HG03558 (cell line): Measurements from ENCODE around the gene PPP1CA.
"Not testable (repeated sequence)": the region's sequence is repeated elsewhere in the genome, so short reads cannot be mapped to it uniquely, and the experiment has no call there.

Experiments used
- ATAC-seq: cut with Tn5 transposase; IDR thresholded peaks from one replicate; pipeline ENCODE4 v1.9.1; 2021; ENCODE audit warnings: moderate number of reproducible peaks; ENCODE audit not compliant: unreplicated experiment; ENCODE audit errors: extremely low read depth

The PPP1CA gene

GRCh38 chr11:67405688-67406339 is 4.2 kb upstream of the PPP1CA start:
- no peak for ATAC-seq

GRCh38 chr11:67405196-67405567 is 3.5 kb upstream of the PPP1CA start:
- ATAC-seq = no peak

- ATAC-seq = no peak
Observed at GRCh38 chr11:67404515-67405195, 3.0 kb upstream of the PPP1CA start.

- not testable (repeated sequence) for ATAC-seq
Observed at GRCh38 chr11:67403085-67403484, 1.4 kb upstream of the PPP1CA start.

GRCh38 chr11:67402192-67402839 is 658 bp upstream of the PPP1CA start:
- ATAC-seq = not testable (repeated sequence)

DNA sequence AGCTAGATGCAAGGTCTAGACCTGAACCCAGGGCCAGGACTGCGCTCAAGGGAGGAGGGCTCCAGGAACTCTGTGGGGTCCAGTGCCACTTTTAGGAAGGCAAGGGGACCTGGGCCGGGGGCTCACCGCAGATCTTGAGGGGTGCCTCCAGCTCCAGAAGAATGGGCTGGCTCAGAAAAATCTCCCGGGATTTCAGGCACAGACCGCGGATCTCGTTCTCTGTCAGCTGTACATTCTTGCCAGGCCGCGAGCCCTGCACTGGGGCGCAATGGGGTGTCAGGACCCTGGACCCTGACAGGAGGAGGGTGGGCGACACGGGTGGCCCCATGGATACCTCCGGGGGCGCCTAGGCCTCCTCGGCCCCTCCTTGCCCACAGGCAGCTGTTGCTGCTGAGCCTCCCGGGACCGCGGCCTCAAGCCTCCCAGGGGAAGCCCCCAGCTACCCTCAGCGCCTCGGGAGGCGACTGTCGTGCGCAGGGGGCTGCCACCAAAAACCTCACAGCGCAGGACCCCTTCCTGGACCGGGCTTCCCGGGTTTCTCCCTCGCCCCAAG is 640 bp downstream of the PPP1CA start:
- ATAC-seq = no peak

GRCh38 chr11:67400251-67400941 is 1.3 kb downstream of the PPP1CA start:
- no peak for ATAC-seq

DNA sequence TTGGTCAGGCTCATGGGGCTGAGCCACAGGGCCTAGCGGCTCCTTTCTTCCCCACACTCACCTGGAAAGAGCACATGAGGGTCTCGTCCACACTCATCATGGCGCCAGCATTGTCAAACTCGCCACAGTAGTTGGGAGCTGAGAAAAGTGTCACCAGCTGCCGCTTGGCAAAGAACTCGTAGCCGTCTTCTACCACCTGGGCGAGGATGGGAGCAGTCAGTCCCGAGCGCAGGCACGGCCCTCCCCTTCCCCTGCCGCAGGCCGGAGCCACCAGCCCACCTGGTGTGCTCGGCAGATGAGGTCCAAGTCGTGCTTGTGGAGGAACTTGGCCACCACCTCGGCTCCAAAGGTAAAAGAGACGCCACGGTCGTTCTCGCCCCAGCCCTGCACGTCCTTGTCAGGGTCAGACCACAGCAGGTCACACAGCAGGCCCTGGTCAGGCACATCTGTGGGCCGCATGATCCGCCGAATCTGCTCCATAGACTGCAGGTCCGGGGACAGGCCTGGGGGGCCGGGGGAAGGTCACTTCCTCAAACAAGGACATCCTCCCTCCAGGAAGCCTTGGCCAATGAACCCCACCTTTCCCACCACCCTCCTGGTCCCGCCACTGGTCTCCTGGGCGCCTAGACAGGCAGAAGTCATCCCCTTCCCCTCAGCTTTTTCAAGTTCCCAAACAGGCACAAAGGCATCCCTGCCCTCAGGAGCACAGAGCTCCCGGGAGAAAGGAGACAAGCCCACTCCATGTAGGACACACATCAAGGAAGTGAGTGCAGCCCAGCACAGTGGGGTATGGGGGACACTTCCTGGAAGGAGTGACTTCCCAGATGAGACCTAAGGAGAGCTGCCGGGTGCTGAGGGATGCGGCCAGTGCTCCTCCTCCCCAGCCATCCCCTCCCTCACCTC is 2.7 kb downstream of the PPP1CA start:
- ATAC-seq = no peak

GRCh38 chr11:67397986-67398660 is 3.5 kb downstream of the PPP1CA start:
- ATAC-seq = no peak

- no peak for ATAC-seq
Observed at GRCh38 chr11:67397536-67397935, 4.1 kb downstream of the PPP1CA start.

DNA sequence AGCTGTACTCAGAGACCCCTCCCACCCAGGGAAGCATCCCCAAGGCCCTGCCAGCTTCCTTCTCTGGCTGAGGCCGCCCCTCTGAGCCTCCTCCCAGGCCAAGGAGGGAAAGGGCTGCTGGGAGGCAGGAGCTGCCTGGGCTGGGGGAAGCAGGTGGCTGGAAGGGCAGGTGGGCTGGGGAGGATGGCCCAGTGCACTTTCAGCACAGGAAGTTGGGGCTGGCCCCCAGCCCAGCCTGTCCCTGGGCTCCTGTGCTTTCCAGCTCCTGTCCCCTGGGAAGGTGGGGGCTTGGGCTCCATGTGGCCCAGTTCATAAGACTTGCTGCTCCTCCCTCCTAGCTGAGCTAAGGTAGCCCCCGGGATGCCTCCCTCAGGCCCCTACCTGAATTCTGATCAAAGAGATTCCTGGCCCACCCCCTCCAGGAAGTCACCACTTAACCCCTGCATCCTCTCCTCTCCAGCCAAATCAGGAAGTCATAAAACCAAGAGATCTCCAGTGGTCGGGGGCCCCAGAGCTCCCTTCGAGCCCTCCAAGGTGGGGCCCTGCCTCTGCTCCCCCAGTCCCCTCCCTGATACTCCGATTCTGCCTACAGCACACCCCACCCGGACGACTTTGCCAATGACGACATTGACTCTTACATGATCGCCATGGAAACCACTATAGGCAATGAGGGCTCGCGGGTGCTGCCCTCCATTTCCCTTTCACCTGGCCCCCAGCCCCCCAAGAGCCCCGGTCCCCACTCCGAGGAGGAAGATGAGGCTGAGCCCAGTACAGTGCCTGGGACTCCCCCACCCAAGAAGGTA is 4.9 kb downstream of the PPP1CA start:
- no peak for ATAC-seq

GRCh38 chr11:67396259-67396581 is 5.4 kb downstream of the PPP1CA start:
- ATAC-seq = no peak

DNA sequence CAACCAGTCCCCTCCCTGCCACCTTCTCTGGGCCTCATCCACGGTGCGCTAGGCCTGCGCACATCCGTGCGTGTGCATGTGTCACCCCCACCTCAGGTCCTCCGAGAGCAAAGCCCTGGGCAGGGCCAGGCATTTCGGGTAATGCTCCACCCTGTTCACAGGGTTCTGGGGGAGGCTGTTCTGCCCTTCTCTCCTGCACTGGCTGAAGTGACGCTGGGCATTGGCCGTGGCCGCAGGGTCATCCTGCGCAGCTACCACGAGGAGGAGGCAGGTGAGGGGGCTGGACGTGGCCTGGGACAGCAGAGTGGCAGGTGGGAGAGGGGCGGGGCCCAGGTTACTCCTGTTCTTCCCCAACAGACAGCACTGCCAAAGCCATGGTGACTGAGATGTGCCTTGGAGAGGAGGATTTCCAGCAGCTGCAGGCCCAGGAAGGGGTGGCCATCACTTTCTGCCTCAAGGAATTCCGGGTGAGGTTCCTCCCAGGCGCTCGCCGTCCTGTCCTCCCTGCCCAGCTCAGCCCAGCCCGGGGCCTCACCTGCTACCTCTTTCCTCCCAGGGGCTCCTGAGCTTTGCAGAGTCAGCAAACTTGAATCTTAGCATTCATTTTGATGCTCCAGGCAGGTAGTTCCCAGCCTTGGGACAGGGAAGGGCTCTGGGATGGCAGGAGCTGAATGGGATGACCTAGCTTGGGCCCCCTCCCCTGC is 6.0 kb downstream of the PPP1CA start:
- ATAC-seq = no peak

DNA sequence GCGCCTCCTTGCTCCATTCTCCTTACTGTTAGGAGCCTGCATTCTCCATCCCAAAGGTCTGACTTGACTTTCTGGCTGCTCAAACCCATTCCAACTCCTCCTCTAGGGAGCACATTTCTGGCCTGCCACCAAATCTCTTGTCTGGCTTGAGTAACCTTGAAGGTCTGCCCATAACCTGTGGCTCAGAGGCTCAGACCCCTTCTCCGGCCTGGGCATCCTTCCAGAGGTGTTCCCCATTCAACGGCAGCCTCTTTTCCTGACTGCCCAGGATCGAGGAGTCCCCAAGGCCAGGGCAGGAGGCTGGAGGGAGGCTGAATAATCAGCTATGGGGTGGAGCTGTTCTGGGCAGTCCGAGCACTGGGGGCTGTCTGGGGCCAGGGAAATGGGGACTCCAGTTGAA is 7.7 kb downstream of the PPP1CA start:
- ATAC-seq = no peak

- ATAC-seq = no peak
Observed at GRCh38 chr11:67393437-67393836, 8.2 kb downstream of the PPP1CA start.

DNA sequence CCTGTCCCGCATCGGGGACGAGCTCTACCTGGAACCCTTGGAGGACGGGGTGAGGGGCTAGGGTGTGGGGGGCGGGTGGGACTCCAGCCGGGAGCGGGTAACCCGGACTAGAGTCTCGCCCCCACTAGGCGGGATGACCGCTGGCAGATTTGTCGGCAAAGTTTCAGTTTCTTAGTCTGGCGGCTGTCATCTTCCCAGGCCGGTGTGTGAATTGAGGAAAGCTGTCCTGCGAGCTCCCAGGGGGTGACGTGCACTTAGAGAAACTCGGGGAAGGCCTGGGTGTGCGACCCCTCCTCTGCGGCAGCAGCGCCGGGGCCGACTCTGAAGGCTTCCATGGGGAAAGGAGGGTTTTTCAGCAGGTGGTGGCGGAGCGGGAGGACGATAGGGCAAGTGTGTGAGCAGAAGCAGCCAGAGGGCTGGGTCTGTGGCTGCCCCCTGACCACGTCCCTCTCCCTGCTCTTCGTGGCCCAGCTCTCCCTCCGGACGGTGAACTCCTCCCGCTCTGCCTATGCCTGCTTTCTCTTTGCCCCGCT is 9.4 kb downstream of the PPP1CA start:
- no peak for ATAC-seq

DNA sequence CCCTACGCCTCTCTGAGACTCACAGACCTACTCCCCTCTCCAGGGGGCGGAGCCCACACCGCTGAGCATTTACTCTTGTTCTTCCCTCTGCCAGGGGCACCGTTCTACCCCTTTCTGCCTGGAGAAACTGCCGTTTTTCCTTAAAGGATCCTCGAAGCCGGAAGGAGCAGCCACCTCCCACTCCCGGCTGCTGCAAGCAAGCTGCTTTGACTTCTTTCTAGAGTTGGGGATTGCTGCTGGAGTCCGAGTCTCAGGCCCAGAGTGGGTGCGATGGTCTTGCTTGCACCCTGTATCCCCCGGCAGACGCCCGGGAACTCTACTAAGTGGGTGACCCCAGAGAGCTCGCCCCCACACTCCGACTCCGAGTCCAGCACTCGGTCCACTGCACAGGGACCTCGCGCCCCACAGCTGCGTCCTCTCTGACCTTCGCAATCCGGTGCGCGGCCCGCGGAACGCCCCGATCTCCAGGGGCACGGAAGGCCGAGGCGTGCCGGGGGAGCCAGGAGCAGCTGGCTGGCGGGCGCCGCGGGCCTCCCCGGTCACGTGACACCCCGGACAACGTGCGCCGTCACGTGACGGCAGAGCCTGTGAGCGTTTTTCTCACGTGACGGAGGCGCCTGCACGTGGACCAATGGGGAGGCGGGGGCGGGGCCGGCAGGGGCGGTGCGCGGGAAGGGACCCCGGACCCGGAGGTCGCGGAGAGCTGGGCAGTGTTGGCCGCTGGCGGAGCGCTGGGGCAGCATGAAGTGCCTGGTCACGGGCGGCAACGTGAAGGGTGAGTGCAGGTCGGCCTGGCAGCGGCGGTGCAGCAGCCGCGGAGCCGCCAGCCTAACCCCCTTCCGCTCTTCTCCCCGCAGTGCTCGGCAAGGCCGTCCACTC is 10.1 kb downstream of the PPP1CA start, which contains the start of gene RAD9A:
Gene RAD9A, plus strand, starts transcription at position 683 of the 879 bp plus-strand sequence. Its CDS starts 59 bp downstream, at position 742.
- no peak for ATAC-seq
